Fibroblast of lung (primary cell): ENCODE measurements around the gene TNIP2. TPM values are rescaled to one million over a fixed set of nuclear protein-coding genes. Genes with fewer than 3 reads are reported as not detected.

Experiments
- DNase-seq, 2 donors: peaks; one replicate each; pipeline versions ENCODE4 v3.0.0 to v3.0.0-alpha.2; 2010; ENCODE audit warnings: low read depth in 2 of 2
- H2AFZ ChIP-seq: 2 replicates; pipeline ENCODE4 v1.5.1; 2012; ENCODE audit warnings: low read length, control low read depth, inconsistent platforms
- H3K27ac ChIP-seq: 2 replicates; pipeline ENCODE4 v1.5.1; 2011; ENCODE audit warnings: low read length, control low read depth; ENCODE audit not compliant: insufficient read depth
- H3K27me3 ChIP-seq: 2 replicates; pipeline ENCODE4 v1.5.1; 2011; ENCODE audit warnings: mild to moderate bottlenecking, low read length; ENCODE audit not compliant: control insufficient read depth, insufficient read depth
- H3K36me3 ChIP-seq: 2 replicates; pipeline ENCODE4 v1.5.1; 2011; ENCODE audit warnings: low read length; ENCODE audit not compliant: control insufficient read depth, insufficient read depth
- H3K4me1 ChIP-seq: 2 replicates; pipeline ENCODE4 v1.5.1; 2011; ENCODE audit warnings: low read length; ENCODE audit not compliant: control insufficient read depth, insufficient read depth; ENCODE audit errors: extremely low read depth
- H3K4me2 ChIP-seq: 2 replicates; pipeline ENCODE4 v1.5.1; 2011; ENCODE audit warnings: low read length, control low read depth; ENCODE audit not compliant: insufficient read depth; ENCODE audit errors: extremely low read depth
- H3K4me3 ChIP-seq, 4 experiments: fragments of 200-600 bp in 1 of 4; sonication (generic) in 1 of 4; replicated peaks in 1 of 4; 2 replicates each; pipeline ENCODE4 v1.5.1; 2011 to 2016; ENCODE audit warnings: low read length in 4 of 4, low read depth in 3 of 4, mild to moderate bottlenecking in 3 of 4, control low read depth in 2 of 4, inconsistent platforms in 1 of 4, mixed read lengths in 1 of 4; ENCODE audit not compliant: insufficient read depth in 1 of 4; ENCODE audit errors: control extremely low read depth in 1 of 4
- H3K79me2 ChIP-seq: 2 replicates; pipeline ENCODE4 v1.5.1; 2012; ENCODE audit warnings: mild to moderate bottlenecking, low read length, inconsistent platforms; ENCODE audit not compliant: control insufficient read depth, insufficient read depth
- H3K9ac ChIP-seq: 2 replicates; pipeline ENCODE4 v1.5.1; 2011; ENCODE audit warnings: mild to moderate bottlenecking, low read length, control low read depth; ENCODE audit not compliant: insufficient read depth
- H3K9me3 ChIP-seq: 2 replicates; pipeline ENCODE4 v1.5.1; 2012; ENCODE audit warnings: low read depth, low read length; ENCODE audit not compliant: control insufficient read depth, insufficient read depth
- H4K20me1 ChIP-seq: 2 replicates; pipeline ENCODE4 v1.5.1; 2011; ENCODE audit warnings: low read length; ENCODE audit not compliant: control insufficient read depth, insufficient read depth; ENCODE audit errors: extremely low read depth
- CTCF ChIP-seq, 2 donors: IDR thresholded peaks in 1 of 2; conservative IDR thresholded peaks in 1 of 2; 1 replicate in 1 of 2; 2 replicates in 1 of 2; pipeline ENCODE4 v1.5.1; 2011 to 2012; ENCODE audit warnings: low read length in 2 of 2, control low read depth in 1 of 2, inconsistent platforms in 1 of 2, low read depth in 1 of 2, mild to moderate bottlenecking in 1 of 2
- EZH2 ChIP-seq: IDR thresholded peaks from 2 replicates; pipeline ENCODE4 v1.5.1; 2012; ENCODE audit warnings: low read length, control low read depth, mild to moderate bottlenecking; ENCODE audit errors: missing control alignments
- polyA plus RNA-seq, 2 donors: library from polyadenylated mRNA; depleted of rRNA in 1 of 2; stranded (reverse) in 1 of 2; unstranded in 1 of 2; fragments of >200 nt; gene quantifications; 2 replicates each; pipeline ENCODE4 v1.2.1, GENCODE V29; 2011 to 2012; ENCODE audit warnings: missing spikeins in 1 of 2
- total RNA-seq: library from RNA; depleted of rRNA; stranded (reverse); fragments of >200 nt; gene quantifications from 2 replicates; pipeline ENCODE4 v1.2.1, GENCODE V29; 2014

TNIP2 gene
- total and polyA plus RNA-seq, 2 donors (not counting 1 experiment from before 2014, with no cell fraction given), result 21.8 to 56.5 TPM

GRCh38 chr4:2743518-2744445, 12.4 kb downstream of the TNIP2 start:
- DNase-seq, result no peak
- Histone ChIP-seq H3K27ac (no peak overlapping the region), H3K27me3 (no peaks in the 10 kb centered on the region), H3K4me2 (no peak overlapping the region), H4K20me1 (no peaks in the 10 kb centered on the region), H3K4me3 (no peak overlapping the region), H2AFZ (no peak overlapping the region), H3K9ac (no peak overlapping the region), H3K9me3 (no peaks in the 10 kb centered on the region), H3K79me2 (no peaks in the 10 kb centered on the region), H3K36me3 (peaks cover 19% of the 10 kb centered on the region), H3K4me1 (peaks cover 18% of the 10 kb centered on the region)
- TF ChIP-seq CTCF (conservative IDR thresholded peaks at IDR 0.05 in 1 of 2, IDR thresholded peaks at IDR 0.05 in 1 of 2; ENCODE audit: low read depth in 1 of 2, low read length in 2 of 2) (no peak), EZH2 (no peak)

GRCh38 chr4:2742823-2743517, 13.2 kb downstream of the TNIP2 start:
- Histone ChIP-seq H2AFZ (no peak overlapping the region), H3K36me3 (peaks cover 19% of the 10 kb centered on the region)
- TF ChIP-seq EZH2 (no peak), CTCF (conservative IDR thresholded peaks at IDR 0.05 in 1 of 2, IDR thresholded peaks at IDR 0.05 in 1 of 2; ENCODE audit: low read depth in 1 of 2, low read length in 2 of 2) (no peak)

GRCh38 chr4:2742081-2742822, 13.9 kb downstream of the TNIP2 start:
- Histone ChIP-seq H3K9ac (no peak overlapping the region), H3K79me2 (no peaks in the 10 kb centered on the region), H3K4me1 (peaks cover 17% of the 10 kb centered on the region), H3K27ac (no peak overlapping the region), H3K4me3 (no peak overlapping the region), H2AFZ (no peak overlapping the region), H3K36me3 (peaks cover 13% of the 10 kb centered on the region), H4K20me1 (no peaks in the 10 kb centered on the region), H3K4me2 (no peak overlapping the region), H3K27me3 (no peaks in the 10 kb centered on the region), H3K9me3 (no peaks in the 10 kb centered on the region)
- TF ChIP-seq CTCF (conservative IDR thresholded peaks at IDR 0.05 in 1 of 2, IDR thresholded peaks at IDR 0.05 in 1 of 2; ENCODE audit: low read depth in 1 of 2, low read length in 2 of 2) (no peak), EZH2 (no peak)
- DNase-seq, result no peak

More at GRCh38 chr4:2742823-2743517, 13.2 kb downstream of the TNIP2 start:
- no peaks in the 10 kb centered on the region for H4K20me1 ChIP-seq
- H3K4me1 ChIP-seq, result peaks cover 18% of the 10 kb centered on the region
- no peak overlapping the region for H3K9ac ChIP-seq
- no peak overlapping the region for H3K4me2 ChIP-seq
- H3K27me3 ChIP-seq, result no peaks in the 10 kb centered on the region
- no peaks in the 10 kb centered on the region for H3K79me2 ChIP-seq
- no peak overlapping the region for H3K27ac ChIP-seq
- H3K9me3 ChIP-seq, result no peaks in the 10 kb centered on the region
- no peak overlapping the region for H3K4me3 ChIP-seq
- DNase-seq, result no peak
